CD4-positive, alpha-beta T cell treated with Interleukin-4 for 1 hour (primary cell): ENCODE results near the gene RASAL2.
"Not testable (repeated sequence)": the region's sequence is repeated elsewhere in the genome, so short reads cannot be mapped to it uniquely, and the experiment has no call there.

Experiments used
- DNase-seq, 2 donors: peaks; one replicate each; pipeline ENCODE4 v3.0.0-alpha.2; 2020 to 2022

Gene RASAL2

GRCh38 chr1:178168536-178168935, 74.6 kb downstream of the RASAL2 start:
- no peak for DNase-seq

GRCh38 chr1:178169649-178170048, 75.7 kb downstream of the RASAL2 start:
- no peak for DNase-seq

GRCh38 chr1:178172939-178173338, 79.0 kb downstream of the RASAL2 start:
- no peak for DNase-seq

- DNase-seq: no peak
These were observed 80.6 kb downstream of the RASAL2 start for GRCh38 chr1:178174539-178174938.

- DNase-seq: no peak
These were observed 86.5 kb downstream of the RASAL2 start for GRCh38 chr1:178180405-178180804.

GRCh38 chr1:178183796-178184195, 89.9 kb downstream of the RASAL2 start:
- no peak for DNase-seq

- DNase-seq: no peak
These were observed 94.4 kb downstream of the RASAL2 start for GRCh38 chr1:178188306-178188705.

- DNase-seq: no peak
These were observed 95.9 kb downstream of the RASAL2 start for GRCh38 chr1:178189814-178190213.

GRCh38 chr1:178190881-178191280, 97.0 kb downstream of the RASAL2 start:
- DNase-seq: no peak

GRCh38 chr1:178192686-178193085, 98.8 kb downstream of the RASAL2 start:
- DNase-seq: peak in 1 of 2 donors; percentile 23

- DNase-seq: no peak
These were observed 102.7 kb downstream of the RASAL2 start for GRCh38 chr1:178196631-178197030.

GRCh38 chr1:178202095-178202494, 108.2 kb downstream of the RASAL2 start:
- DNase-seq: not testable (repeated sequence)

- DNase-seq: not testable (repeated sequence)
These were observed 108.6 kb downstream of the RASAL2 start for GRCh38 chr1:178202546-178202945.

GRCh38 chr1:178208269-178208856, 114.5 kb downstream of the RASAL2 start:
- not testable (repeated sequence) for DNase-seq

GRCh38 chr1:178209935-178210334, 116.0 kb downstream of the RASAL2 start:
- DNase-seq: no peak

GRCh38 chr1:178218550-178218949, 124.6 kb downstream of the RASAL2 start:
- no peak for DNase-seq

GRCh38 chr1:178220094-178220493, 126.2 kb downstream of the RASAL2 start:
- DNase-seq: no peak

- DNase-seq: no peak
These were observed 129.4 kb downstream of the RASAL2 start for GRCh38 chr1:178223289-178223688.

GRCh38 chr1:178224358-178224757, 130.5 kb downstream of the RASAL2 start:
- DNase-seq: no peak

- DNase-seq: no peak
These were observed 137.0 kb downstream of the RASAL2 start for GRCh38 chr1:178230881-178231409.

GRCh38 chr1:178232108-178232507, 138.2 kb downstream of the RASAL2 start:
- no peak for DNase-seq

- DNase-seq: no peak
These were observed 139.0 kb downstream of the RASAL2 start for GRCh38 chr1:178232949-178233348.

- DNase-seq: no peak
These were observed 143.2 kb downstream of the RASAL2 start for GRCh38 chr1:178237121-178237520.

GRCh38 chr1:178238722-178239510, 145.0 kb downstream of the RASAL2 start:
- DNase-seq: no peak
